ENCODE results near the gene HOMER1.

GRCh38 chr5:79417495-79417894 lies 96.4 kb downstream of the HOMER1 start:
- TF ChIP-seq CTCF (IDR thresholded peaks at IDR 0.05; ENCODE audit: low read depth, low read length) (no peak), MAX (IDR thresholded peaks at IDR 0.05; ENCODE audit: low read depth, low read length) (no peak), POLR2A (IDR thresholded peaks at IDR 0.05; ENCODE audit: extremely low read depth, insufficient read length) (no peak)
